ENCODE results near the gene GPRIN3. TPM values are rescaled to one million over a fixed set of nuclear protein-coding genes. Genes with fewer than 3 reads are reported as not detected.

Gene GPRIN3
- total RNA-seq, 4 donors from 2014 or later, result 1.2 to 3.4 (median 1.7) TPM

GRCh38 chr4:89351201-89351600, 43.6 kb upstream of the GPRIN3 start:
- TF ChIP-seq POLR2AphosphoS5 (IDR thresholded peaks at IDR 0.05) (no peak), CTCF (IDR thresholded peaks at IDR 0.05) (no peak), POLR2A (IDR thresholded peaks at IDR 0.05) (no peak), EP300 (IDR thresholded peaks at IDR 0.05) (no peak)

GRCh38 chr4:89347363-89348025, 39.9 kb upstream of the GPRIN3 start:
- Histone ChIP-seq H3K27ac (no peak overlapping the region), H3K4me1 (no peaks in the 10 kb centered on the region), H3K36me3 (no peaks in the 10 kb centered on the region), H3K9me3 (no peaks in the 10 kb centered on the region), H3K4me3 (no peak overlapping the region), H3K27me3 (no peaks in the 10 kb centered on the region)
- 82% methylated on average over 2 of the region's 2 CpGs for WGBS
- TF ChIP-seq POLR2A (IDR thresholded peaks at IDR 0.05) (no peak), CTCF (IDR thresholded peaks at IDR 0.05) (no peak), EP300 (IDR thresholded peaks at IDR 0.05) (no peak), POLR2AphosphoS5 (IDR thresholded peaks at IDR 0.05) (no peak)
- DNase-seq (ENCODE audit: low spot score in 2 of 2), result no peak

More at GRCh38 chr4:89351201-89351600, 43.6 kb upstream of the GPRIN3 start:
- no peaks in the 10 kb centered on the region for H3K4me1 ChIP-seq
- no peak overlapping the region for H3K4me3 ChIP-seq
- no peak for DNase-seq (ENCODE audit: low spot score in 2 of 2)
- WGBS, result 64% methylated on average over 2 of the region's 2 CpGs
- no peaks in the 10 kb centered on the region for H3K9me3 ChIP-seq
- H3K36me3 ChIP-seq, result no peaks in the 10 kb centered on the region
- no peaks in the 10 kb centered on the region for H3K27me3 ChIP-seq
- H3K27ac ChIP-seq, result no peak overlapping the region

GRCh38 chr4:89344571-89344970, 37.0 kb upstream of the GPRIN3 start:
- Histone ChIP-seq H3K27me3 (no peaks in the 10 kb centered on the region), H3K36me3 (no peaks in the 10 kb centered on the region), H3K4me3 (no peak overlapping the region), H3K27ac (no peak overlapping the region), H3K4me1 (no peaks in the 10 kb centered on the region), H3K9me3 (no peaks in the 10 kb centered on the region)
- TF ChIP-seq EP300 (IDR thresholded peaks at IDR 0.05) (no peak), POLR2A (IDR thresholded peaks at IDR 0.05) (no peak), CTCF (IDR thresholded peaks at IDR 0.05) (no peak), POLR2AphosphoS5 (IDR thresholded peaks at IDR 0.05) (no peak)
- WGBS, result 86% methylated on average over 3 of the region's 3 CpGs
- DNase-seq (ENCODE audit: low spot score in 2 of 2), result no peak

- Histone ChIP-seq H3K4me1 (no peaks in the 10 kb centered on the region), H3K27ac (no peak overlapping the region), H3K27me3 (no peaks in the 10 kb centered on the region), H3K36me3 (no peaks in the 10 kb centered on the region), H3K9me3 (no peaks in the 10 kb centered on the region), H3K4me3 (no peak overlapping the region)
- TF ChIP-seq POLR2AphosphoS5 (IDR thresholded peaks at IDR 0.05), result no peak
- TF ChIP-seq CTCF (IDR thresholded peaks at IDR 0.05), result no peak
- TF ChIP-seq POLR2A (IDR thresholded peaks at IDR 0.05), result no peak
- no peak for TF ChIP-seq EP300 (IDR thresholded peaks at IDR 0.05)
- DNase-seq (ENCODE audit: low spot score in 2 of 2), result no peak
These were observed 30.6 kb upstream of the GPRIN3 start for GRCh38 chr4:89338206-89338605.

GRCh38 chr4:89337681-89338080, 30.1 kb upstream of the GPRIN3 start:
- DNase-seq (ENCODE audit: low spot score in 2 of 2), result no peak
- Histone ChIP-seq H3K27me3 (no peaks in the 10 kb centered on the region), H3K9me3 (no peaks in the 10 kb centered on the region), H3K27ac (no peak overlapping the region), H3K4me1 (no peaks in the 10 kb centered on the region), H3K4me3 (no peak overlapping the region), H3K36me3 (no peaks in the 10 kb centered on the region)
- TF ChIP-seq CTCF (IDR thresholded peaks at IDR 0.05) (no peak), POLR2AphosphoS5 (IDR thresholded peaks at IDR 0.05) (no peak), EP300 (IDR thresholded peaks at IDR 0.05) (no peak), POLR2A (IDR thresholded peaks at IDR 0.05) (no peak)
- WGBS, result 88% methylated on average over 2 of the region's 2 CpGs
